Measurements from ENCODE around the gene LCN12. TPM values are rescaled to one million over a fixed set of nuclear protein-coding genes. Genes with fewer than 3 reads are reported as not detected.
A peak's percentile ranks its signal among the peaks of the same experiment; 100 is the strongest.

Gene LCN12
- total RNA-seq, 1 donor = 0.54 TPM

DNA sequence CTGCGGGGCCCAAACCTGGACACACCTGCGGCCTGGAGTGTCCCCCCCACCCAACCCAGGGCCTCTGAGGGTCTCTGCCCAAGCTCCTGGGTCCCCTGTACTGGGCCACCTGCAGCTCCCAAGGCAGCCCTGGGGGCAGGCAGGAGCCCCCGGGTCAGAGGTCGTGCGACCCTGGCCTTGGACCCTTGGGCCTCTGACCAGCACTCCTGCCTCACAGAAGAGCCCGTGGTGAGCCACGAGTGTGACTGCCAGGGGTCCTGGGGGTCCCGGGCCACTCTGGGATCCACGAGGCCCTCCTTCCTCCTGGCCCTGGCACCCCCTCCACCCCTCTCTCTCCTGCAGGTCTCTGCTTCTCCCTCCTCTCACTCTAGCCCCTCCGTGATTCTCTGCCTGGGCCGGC, 20.3 kb downstream of the LCN12 start:
- DNase-seq (ENCODE audit: low read depth in 2 of 3, low spot score in 2 of 3) = no peak

DNA sequence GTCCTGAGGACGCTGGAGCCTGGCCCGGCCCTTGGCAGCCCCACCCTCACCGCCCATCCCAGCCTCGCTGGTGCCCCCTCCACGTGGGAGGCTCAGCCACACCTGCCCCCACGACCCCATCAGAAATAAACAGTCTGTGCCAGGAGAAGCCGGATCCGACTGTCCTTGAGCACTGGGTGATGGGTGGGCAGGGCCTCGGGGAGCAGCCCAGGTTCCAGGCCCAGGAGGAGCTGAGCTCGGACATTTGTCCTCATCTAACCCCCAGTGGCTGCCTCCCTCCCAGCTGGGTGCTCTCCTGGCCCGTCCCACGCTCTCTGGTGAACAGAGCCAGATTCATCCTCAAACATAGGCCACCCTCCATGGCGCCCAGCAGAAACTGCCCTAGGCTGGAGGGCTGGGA, 20.7 kb downstream of the LCN12 start:
- no peak for DNase-seq (ENCODE audit: low read depth in 2 of 3, low spot score in 2 of 3)

DNA sequence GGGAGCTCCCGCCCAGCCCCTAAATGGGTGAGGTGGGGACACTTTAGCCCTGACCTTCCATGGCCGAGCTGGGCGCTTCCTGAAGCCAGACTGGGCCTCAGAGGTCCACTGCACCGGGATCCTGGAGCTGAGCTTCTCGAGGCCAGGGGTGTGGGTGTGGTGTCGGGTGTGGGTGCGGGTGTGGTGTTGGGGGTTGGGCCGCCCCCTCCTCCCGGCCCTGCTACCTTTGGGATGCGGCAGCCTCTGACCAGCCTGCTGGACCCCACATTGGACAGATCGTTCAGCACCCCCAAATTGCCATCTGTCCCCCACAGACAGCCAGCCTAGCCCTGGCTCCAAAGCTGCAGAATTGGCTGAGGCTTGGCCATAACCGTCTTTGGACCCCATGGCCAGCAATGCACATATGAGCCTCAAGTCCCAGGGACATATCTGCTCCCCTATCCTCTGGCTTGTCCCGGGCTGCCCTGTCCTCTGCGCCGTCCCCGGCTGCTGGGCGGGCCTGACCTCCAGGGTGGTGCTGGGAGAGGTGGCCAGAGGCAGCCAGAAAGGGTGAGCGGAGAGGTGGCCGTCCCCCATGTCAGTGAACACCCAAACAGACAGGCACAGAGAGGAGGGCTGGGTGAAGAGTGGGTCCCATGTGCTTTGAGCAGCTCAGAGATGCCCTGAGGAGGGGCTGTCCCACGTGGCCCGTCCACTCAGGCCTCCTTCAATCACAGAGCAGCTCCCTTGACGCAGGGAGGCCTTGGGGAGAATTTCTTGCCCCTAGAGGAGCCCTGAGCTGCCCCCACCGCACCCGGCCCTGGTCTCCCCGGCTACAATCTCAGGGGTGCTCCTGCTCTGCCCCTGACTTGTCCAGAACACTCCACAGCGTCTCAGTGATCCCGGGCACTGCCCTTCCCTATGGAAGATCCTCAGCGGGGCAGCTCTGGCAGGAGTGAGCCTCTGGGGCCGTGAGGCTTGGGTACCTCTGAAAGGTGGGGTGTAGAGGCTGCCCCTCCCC, 21.8 kb downstream of the LCN12 start:
- no peak for DNase-seq (ENCODE audit: low read depth in 2 of 3, low spot score in 2 of 3)

DNA sequence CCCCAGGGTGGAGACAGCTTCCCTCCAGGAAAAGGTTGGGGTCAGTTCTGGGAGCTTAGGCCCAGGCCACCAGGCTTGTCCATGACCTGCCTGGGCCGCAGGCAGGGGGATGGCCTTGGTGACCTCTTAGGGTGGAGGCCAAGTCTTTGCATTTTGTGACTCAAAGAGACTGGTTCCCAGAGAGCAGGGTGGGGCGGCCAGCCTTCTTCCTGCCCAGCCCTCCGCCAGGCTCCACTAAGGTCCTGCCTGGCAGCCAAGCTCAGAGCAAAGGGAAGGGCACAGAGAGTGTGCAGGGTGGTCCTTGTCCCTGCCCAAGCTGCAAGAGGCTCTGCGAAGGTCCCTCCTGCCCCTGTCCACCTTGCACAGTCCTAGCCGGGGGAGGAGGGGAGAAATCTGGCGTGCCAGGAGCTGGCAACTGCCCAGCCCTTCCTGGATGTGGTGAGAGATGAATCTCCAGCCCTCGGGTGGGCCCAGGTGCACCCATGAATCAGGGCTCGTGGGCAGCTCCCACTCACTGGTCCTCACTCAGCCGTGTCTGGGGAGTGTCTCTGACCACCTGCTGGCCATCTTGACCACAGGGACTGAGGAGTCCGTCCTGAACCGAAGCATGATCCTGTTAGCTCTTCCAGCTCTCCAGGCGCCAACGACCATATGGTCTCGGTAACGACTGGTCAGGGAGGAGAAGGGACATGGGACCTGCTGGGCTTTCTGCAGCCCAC, 22.9 kb downstream of the LCN12 start:
- DNase-seq (ENCODE audit: low read depth in 2 of 3, low spot score in 2 of 3) = no peak

DNA sequence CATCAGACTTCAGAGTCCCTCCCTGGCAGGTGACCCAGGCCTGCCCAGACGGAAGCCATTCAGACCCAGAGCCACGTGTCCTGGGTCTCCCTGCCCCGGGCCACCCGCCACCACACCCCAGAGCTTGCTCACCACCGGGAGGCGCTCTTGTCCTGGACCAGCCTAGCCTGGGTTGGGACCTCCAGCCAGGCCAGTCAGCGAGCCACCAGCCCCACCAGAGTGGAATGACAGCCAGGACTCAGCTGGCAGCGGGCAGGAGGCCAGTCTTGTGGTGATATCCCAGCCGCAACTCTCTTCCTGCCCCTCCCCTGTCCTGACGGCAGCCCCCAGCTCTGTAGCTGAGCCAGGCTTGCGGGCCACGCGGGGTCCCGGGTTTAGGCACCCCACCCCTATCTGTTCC, 23.6 kb downstream of the LCN12 start:
- DNase-seq (ENCODE audit: low read depth in 2 of 3, low spot score in 2 of 3) = peak in 2 of 3 donors; percentile 82 to 89

DNA sequence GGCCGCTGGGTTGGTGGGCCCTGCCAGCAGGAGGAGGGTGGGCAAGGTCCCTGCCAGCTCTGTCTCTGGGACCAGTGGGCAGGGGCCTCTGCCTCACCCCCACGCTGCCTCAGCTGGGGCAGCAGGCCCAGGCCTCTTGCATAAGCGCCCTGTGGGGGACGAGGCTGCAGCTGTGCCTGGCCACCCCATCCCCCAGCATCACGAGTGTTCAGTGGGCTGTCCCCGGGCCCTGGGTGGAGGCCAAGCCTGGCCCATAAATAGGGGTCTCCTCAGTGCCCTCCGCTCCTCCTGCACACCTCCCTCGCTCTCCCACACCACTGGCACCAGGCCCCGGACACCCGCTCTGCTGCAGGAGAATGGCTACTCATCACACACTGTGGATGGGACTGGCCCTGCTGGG, 25.1 kb downstream of the LCN12 start, which contains the start of gene PTGDS:
Gene PTGDS, plus strand, starts transcription at position 282 of the 400 bp plus-strand sequence. Its CDS starts 75 bp downstream, at position 357.
- no peak for DNase-seq (ENCODE audit: low read depth in 2 of 3, low spot score in 2 of 3)

DNA sequence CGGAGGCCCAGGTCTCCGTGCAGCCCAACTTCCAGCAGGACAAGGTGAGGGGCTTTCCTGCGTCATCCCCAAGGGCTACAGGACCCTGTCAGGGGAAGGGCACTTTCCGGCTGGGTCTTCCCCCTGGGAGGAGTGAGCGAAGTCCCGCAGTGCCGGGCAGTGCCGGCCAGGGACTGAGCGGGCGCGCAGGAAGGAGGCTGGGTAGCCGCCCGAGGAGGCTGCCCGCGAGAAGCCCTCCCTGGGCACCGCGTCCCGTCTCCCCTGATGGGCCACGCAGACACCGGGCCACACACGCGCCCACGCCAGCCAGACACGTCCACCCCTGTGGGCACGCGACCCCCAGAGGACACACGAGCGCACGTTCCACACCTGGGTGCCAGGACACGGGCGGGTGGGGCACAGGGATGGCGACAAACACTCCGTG, 25.6 kb downstream of the LCN12 start:
- no peak for DNase-seq (ENCODE audit: low read depth in 2 of 3, low spot score in 2 of 3)

DNA sequence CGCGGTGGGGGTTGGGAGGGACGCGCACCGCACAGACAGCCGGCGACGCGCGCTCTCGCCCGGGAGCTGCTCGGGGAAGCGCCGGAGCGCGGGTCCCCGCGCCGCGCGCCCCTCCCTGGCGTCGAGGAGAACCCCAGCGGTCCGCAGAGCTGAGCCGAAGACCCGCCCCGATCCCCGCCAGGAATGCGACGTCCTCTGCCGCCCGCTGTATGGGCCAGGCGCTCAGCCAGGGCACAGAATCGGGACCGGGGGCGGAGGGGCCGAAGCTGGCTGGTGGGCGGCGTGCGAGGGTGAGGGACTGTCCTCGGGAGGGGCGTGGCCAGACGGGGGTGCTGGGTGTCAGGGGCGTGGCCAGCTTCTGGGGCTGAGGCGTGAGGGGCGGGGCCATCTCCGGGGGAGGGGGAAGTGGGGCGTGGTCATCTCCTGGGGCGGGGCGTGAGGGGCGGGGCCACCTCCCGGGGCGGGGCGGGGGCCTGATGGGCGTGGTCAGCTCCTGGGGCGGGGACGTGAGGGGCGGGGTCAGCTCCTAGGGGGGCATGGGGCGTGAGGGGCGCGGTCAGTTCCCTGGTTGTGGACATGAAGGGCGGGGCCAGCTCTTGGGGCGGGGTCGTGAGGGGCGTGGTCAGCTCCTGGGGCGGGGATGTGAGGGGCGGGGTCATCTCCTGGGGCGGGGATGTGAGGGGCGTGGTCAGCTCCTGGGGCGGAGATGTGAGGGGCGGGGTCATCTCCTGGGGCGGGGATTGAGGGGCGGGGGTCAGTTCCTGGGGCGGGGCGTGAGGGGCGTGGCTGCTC, 26.2 kb downstream of the LCN12 start:
- peak; percentile 49 to 56 (median 55) for DNase-seq (ENCODE audit: low read depth in 2 of 3, low spot score in 2 of 3)

DNA sequence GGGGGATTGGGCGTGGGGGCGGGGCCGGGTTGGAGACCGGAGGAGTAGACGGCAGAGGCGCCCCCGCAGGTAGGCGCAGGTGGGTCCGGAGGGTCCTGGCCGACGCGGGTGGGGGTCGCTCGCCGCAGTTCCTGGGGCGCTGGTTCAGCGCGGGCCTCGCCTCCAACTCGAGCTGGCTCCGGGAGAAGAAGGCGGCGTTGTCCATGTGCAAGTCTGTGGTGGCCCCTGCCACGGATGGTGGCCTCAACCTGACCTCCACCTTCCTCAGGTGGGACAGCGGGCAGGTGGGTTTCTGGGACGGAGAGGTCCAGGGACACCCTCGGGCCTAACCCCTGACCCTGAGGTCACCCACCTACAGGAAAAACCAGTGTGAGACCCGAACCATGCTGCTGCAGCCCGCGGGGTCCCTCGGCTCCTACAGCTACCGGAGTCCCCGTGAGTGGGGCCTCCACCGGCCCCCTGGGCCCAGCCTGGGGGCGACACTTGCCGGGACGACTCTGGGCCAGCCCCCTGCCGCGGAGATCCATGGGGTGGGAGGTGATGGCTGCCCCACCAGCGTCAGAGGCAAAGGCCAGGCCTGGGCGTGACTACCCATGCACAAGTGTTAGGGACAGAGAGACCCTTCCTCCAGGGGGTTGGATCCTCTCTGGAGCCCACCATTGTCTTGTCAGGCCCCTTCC, 26.9 kb downstream of the LCN12 start:
- no peak for DNase-seq (ENCODE audit: low read depth in 2 of 3, low spot score in 2 of 3)

DNA sequence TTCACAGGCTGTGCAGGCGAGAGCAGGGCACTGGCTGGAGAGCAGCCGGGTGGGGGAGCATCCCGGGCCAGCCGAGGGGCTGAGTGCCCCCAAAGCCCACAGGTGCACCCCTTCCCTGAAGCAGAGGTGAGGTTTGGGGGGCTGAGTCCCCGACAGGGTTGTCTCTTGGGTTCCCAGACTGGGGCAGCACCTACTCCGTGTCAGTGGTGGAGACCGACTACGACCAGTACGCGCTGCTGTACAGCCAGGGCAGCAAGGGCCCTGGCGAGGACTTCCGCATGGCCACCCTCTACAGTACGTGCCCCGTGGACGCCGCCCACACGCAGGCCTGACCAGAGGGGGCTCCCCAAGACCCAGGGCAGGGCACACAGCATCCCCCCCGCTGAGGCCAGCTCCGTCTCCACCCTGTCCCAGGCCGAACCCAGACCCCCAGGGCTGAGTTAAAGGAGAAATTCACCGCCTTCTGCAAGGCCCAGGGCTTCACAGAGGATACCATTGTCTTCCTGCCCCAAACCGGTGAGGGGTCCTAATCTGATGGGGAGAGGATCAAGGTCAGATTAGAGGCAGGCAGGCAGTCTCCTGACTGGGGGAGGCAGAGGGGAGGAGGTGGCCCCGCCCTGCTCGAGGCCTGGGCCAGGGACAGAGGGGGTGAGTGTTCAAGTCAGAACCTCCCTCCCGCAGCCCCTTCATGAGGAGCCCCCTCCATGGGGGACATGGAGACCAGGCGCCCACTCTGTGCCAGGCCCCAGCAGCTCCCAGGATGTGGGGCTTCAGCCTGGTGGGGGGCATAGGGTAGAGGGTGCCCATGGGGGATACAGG, 27.9 kb downstream of the LCN12 start:
- no peak for DNase-seq (ENCODE audit: low read depth in 2 of 3, low spot score in 2 of 3)

DNA sequence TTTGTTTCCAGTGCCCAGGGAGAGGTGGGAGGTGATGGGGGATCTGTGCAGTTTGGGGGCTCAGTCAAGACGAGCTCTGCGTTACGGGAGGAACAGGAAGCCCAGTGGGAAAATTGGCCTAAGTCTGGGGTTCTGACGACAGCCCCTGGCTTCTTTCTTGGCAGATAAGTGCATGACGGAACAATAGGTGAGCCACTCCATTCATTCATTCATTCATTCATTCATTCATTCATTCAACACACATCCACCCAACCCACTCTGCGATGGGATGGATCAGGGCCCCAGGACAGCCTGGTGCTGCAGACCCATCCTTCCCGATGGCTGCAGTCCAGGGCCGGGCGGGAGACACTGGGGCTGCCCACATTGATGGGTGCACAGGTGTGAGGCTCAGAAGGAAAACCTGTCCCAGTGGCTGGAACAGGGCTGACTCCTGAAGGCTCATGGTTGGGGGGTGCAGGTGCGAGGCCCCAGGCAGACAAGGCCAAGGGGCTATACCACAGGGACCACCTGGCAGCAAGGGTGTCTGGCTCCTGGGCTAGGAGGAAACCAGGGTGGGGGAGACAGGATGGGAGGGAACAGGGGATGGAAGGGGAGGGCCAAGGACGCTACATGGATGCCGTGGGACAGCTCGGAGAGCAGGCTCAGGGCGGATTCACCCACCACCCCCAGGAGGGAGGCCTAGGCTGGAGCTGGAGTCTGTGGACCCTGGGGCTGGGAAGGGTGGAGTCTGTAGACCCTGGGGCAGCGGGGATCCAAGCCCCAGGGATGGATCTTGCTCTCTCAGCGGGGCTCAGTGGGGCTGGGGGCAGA, 28.8 kb downstream of the LCN12 start:
- DNase-seq (ENCODE audit: low read depth in 2 of 3, low spot score in 2 of 3) = no peak

DNA sequence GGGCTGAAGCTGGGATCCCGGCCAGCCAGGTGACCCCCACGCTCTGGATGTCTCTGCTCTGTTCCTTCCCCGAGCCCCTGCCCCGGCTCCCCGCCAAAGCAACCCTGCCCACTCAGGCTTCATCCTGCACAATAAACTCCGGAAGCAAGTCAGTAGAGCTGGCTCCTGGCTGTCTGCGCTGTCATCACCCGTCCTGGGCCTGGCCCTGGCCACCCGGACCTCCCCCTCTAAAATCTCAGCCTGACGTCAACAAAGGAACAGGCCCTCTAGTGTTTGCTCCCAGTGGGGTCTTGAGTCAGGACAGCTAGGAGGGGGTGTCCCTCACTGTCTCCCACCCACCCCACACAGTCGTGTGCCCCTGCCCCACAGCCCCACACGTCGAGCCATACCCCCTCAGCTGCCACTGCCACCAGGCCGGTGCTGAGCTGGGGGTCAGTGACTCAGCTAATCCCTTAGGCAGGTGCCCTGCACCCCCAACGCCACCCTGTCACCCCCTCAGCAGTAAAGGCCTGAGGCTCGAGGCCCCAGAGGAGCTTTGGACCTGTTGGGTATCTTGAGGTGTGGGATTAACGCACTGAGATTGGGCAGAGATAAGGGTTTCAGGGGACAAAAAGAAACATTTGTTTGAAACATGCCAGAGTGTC, 29.6 kb downstream of the LCN12 start:
- no peak for DNase-seq (ENCODE audit: low read depth in 2 of 3, low spot score in 2 of 3)

DNA sequence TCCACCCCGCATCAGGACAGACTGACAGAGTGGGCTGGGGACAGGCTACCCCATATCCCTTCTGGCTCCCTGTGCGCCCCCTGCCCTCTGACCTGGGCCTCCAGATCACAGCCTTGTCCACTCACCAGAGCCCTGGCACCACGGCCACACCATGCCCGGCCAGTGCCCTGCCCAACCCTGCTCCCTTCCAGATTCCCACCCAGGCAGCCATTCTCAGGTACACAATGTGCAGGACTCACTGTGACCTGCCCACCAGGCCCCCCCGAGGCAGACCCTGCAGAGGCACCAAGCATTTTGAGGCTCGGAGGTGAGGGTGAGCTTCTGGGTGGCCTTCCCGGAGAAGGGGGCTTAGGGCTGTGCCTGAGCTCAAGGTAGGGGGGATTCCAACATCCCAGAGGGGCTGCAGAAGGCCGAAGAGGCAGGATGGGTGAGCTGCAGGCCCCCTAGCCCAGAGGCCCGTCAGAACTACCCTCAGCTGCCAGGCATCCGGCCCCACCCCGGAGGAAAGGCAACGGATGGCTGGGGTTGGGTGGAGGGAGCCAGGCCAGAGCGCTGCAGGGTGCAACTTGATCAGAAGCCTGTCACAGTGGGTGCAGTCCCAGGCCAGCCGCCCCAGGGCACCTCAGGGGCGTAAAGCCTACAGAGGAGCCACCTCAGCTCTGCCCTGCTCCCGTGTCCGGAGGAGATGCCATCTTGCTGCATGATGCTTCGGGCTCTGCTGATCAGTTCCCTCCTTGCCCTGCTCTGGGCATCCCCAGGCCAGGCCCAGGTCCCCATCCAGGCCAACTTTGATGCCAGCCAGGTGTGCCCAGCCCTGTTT, 30.4 kb downstream of the LCN12 start, which contains the start of gene LCNL1:
Gene LCNL1, plus strand, starts transcription at position 762 of the 820 bp plus-strand sequence. CDS start 594 bp downstream, outside the sequence.
- no peak for DNase-seq (ENCODE audit: low read depth in 2 of 3, low spot score in 2 of 3)

DNA sequence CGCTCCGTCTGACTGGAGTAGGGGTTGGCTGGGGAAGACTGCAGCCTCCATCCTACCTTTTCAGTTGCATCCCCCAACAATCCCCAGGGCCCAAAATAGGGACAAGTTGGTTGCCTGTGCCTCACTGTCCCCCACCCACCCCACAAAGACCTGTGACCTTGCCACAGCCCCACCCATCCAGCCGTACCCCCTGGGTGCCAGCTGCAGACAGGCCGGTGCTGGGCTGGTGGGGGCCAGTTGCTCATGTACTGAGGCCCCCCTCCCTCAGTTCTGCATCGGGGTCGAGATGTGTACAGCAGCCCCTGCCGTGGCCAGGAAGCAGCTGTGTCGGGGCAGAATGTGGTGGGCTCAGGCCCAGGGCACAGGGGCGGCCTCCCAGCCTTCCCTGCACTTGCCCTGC, 31.1 kb downstream of the LCN12 start:
- no peak for DNase-seq (ENCODE audit: low read depth in 2 of 3, low spot score in 2 of 3)

DNA sequence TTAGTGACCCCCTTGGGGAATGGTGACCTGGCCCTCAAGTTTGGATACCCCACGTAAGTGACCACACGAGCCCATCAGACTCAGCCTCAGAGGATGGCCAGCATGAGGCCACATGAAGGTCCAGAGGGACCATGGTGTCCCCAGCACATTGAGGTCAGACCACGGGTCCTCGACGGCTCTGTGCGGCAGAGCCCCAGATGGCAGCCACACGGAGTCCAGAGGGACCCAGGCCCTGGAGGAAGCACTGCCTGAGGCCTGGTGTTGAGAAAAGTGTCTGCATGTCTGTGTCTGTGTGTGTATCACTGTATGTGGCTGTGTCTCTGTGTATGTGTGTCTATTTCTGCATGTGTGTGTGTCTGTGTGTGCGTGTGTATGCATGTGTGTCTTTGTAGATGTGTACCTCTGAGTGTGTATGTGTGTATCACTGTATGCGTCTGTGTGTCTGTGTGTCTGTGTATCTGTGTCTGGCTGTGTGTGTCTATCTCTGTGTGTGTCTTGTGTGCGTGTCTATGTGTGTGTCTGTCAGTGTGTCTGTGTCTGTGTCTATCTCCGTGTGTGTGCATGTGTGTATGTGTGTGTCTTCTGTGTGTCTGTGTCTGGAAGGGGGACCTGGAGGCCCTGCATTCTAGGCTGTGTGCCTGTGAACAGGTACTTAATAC, 31.7 kb downstream of the LCN12 start:
- DNase-seq (ENCODE audit: low read depth in 2 of 3, low spot score in 2 of 3) = no peak

DNA sequence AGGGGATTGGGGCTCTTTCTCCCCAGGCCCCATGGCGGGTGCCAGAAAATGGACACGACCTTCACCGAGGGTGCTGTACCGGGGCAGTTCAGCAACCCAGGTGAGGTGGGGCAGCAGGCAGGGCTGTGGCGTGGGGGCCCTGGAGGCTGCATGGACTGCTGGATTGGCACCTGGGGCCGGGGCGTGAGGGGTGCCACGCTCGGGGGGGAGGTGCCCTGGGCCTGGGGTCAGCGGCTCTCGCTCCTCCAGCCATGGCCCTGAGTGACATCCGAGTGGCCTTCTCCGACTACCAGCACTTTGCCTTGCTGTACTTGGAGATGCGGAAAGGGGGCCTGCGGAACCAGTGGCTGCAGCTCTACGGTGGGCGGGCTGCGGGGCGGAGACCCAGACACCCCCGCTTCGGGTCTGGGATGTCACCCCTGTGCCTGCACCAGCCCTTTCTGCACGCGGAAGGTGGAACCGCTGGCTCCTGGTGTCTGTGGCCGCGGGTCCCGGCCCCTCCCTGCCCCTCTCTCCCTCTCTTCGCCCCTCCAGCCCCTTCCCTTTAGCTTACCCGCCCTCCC, 32.5 kb downstream of the LCN12 start:
- DNase-seq (ENCODE audit: low read depth in 2 of 3, low spot score in 2 of 3) = no peak
